GM21717 (cell line): ENCODE measurements around the gene ESD.
"Not testable (repeated sequence)": the region's sequence is repeated elsewhere in the genome, so short reads cannot be mapped to it uniquely, and the experiment has no call there.

ENCODE experiments used
- ATAC-seq: cut with Tn5 transposase; IDR thresholded peaks from one replicate; pipeline ENCODE4 v1.9.1; 2021; ENCODE audit warnings: mild to moderate bottlenecking, moderate library complexity; ENCODE audit not compliant: unreplicated experiment

The ESD gene, protein sequence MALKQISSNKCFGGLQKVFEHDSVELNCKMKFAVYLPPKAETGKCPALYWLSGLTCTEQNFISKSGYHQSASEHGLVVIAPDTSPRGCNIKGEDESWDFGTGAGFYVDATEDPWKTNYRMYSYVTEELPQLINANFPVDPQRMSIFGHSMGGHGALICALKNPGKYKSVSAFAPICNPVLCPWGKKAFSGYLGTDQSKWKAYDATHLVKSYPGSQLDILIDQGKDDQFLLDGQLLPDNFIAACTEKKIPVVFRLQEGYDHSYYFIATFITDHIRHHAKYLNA

DNA sequence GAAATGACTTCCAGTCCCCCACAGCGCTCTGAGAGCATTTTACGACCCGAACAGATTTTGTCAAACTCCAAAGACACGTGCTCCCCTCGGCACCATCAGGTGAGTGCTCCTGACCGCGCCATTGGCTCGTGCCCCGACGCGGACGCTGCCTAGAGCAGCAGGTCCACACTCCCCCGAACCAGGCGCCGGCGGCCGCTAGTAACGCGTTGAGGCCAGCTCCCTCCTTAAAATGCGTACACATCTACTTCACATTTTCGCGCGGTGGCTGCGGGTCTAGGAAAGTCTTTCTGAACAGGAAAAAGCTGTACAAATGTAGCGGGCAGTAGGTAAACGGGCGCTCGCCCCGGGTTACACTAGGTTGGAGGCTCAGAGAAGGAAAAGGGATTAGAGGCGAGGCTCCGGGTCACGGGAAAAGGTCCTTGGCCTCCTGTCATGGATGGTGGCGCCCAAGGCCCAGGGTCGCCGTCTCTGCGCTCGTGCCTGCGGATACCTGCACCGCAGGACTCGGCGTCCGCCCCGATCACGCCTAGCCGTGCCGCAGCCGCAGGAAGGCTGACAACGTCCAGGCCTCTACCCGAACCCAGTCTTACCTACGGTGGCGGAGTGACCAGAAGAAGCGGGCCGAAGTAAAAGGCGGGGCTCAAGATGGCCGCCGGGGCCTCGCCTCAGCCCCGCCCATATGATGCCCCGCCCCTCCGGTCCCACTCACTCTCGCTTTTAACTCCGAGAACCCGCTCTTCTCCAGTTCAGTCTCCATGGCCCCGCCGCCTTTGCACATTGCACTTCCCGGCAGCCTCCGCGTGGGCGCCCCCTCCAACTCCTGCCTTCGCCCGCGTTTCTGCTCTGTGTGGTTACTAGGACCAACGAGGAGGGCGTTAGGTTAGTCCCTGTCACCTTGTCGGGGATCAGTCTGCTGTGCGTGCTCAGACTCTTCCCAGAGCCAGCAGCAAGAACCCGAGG lies at the start of gene ESD:
TSS of gene ESD (minus strand) at position 647 of the 960 bp plus-strand sequence. CDS start 5,748 bp downstream, outside the sequence.
- ATAC-seq: peak; percentile 93

DNA sequence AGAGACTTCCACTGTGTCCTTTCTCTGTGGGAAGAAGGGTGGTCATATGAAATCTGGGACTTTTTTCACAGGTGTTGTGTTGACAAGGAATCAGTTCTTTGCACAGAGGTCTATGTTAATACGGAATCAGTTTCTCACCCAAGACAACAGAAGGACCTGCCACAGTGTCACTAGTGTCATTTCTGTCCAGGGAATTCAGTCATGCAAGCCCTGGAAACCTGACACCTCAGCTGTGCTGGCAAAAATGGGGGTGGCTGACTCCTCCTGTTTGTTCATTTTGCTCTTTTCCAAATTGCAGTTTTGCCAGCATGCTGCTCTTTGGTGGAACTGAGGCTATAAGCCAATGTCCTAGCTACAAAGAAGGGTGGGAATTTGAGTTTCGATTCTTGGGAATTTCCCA lies 49.8 kb upstream of the ESD start:
- ATAC-seq: no peak

DNA sequence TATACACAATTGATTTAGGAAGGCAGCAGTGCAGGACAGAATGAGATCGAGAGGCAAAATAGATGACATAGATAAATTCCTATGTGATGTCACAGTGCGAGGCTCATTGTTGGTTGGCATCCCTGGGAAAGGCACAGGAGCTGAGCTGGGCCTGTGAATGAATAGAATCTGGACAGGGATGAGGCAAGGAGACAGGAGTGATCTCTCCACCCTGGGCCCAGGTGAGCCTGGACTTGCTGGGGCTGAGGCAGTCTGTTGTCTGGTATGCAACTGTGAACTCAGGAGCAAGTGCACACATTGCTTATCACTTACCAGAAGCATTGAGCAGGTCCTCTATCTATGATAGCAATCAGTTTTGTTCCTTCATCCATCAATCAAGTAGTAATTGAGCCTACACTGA lies 48.2 kb upstream of the ESD start:
- ATAC-seq: no peak

DNA sequence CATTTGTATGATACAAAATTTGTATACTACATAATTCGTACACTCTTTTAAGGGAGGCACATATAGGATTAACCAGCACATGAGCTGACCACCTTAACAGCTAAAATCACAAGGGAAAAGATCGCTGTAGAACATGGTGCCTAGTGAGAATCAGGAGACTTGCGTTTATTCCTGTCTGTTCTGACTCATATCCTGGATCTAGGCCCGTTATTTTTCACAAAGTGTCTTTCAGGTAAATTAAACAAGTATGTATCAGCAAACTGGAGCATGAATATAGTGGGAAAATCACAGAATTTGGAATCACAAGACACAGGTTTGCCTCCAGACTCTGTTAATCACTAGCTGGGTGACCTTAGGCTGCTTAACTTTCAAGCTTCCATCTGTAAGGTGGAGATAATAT lies 47.5 kb upstream of the ESD start:
- no peak for ATAC-seq

DNA sequence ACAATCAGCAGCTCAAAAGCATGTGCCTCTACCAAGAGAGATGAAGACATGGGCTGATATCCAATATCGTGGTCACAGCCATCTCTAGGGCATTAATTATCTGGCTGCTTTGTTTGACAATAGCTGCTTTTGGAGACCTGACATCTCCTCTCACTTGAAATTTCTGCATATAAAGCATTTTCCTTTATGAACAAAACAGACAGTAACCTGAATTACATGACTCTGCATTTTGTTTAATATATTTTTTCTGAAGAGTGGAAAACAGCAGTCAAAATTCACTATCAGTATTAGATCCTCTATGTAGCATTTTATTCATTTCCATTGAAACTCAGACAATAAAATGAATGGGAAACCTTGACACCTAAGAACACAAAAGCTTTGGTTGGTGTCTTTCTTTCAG lies 42.4 kb upstream of the ESD start:
- no peak for ATAC-seq

DNA sequence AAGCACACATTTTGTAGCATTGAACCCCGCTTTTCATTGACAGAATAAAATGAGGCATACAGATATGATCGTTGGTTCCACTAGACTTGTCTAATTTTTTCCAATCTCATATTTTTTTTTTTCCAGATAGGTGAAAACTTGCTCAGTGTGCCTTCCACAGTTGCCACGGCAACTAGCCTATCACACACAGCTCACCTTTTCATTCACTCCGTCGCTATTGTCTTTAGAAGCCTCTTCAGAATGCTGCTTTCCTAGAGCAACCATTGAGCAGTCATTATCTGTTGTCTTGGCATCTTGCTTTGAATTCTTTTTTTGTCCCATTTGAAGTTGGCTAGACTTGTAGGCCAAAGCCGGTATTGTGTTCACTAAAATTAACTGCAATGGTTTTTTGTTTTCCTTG lies 37.7 kb upstream of the ESD start:
- no peak for ATAC-seq

DNA sequence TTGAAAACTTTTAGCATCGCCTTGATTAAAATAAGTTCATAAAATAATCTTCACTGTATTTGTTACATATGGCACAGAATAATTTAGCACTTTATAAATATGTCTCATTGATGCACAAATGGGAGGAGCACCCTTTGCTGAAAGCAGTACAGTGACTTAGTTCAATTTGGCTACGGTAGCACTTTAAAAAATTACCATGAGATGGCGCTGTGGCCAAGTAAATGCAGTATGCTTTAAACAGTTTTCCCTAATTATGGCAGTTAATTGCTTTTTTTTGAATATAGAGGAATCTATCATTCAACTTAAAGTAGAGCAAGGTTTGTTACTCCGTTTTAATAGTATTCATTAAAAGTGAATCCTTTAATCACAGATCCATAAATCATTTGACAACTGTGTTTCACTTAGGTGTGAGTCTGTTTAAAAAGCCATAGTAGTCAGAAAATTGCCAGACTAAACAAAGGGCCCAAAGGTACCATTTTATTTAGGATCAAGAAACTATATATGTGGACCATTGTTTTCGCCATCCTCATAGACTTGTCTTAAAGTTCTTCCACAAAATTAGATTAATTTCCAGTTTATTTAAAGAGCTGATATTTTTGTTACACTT lies 34.7 kb upstream of the ESD start:
- ATAC-seq: no peak

DNA sequence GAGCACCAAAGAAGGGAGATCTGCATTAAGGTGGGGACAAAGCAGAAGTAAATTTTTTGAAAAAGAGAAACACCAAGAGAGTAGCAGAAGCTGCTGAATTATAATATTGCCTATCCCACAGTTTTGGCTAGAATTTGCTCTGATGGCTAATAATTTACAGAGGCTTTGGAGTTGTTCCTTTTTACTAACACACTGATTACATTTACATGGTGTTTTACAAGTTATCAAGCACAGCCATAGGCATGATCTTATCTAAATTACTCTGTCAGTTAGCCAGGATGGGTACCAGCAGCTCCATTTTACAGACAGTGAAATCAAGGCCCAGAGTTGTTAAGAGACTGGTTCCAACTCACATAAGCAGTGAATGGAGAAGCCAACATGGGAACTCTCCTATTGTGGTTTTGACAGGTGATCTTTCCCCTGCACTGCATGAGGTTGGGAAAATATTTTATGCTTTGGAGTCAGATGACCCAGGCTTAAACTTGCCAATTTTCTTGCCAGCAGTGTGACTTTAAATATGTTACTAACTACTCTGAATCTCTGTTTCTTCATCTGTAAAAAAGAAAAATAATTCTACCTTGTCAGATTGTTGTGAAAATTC lies 33.5 kb upstream of the ESD start:
- ATAC-seq: no peak

DNA sequence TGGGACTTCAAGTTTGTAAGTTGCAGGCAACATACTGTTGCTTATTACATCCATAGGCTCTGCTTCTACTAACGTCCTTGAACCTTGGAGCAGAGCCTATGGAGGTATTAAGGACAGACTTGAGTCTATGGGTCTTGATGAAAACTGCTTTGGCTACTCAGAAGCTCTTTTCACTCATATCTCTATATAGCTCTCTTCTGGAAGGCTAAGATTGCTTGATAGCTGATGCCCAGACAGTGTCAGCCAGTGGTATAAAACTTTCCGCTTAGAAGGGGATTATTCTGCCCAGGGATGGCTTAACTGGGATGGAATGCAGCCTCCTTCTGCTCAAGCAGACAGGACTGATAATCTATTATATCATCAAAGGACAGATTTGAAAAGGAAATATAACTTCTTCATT lies 25.6 kb upstream of the ESD start:
- ATAC-seq: no peak

DNA sequence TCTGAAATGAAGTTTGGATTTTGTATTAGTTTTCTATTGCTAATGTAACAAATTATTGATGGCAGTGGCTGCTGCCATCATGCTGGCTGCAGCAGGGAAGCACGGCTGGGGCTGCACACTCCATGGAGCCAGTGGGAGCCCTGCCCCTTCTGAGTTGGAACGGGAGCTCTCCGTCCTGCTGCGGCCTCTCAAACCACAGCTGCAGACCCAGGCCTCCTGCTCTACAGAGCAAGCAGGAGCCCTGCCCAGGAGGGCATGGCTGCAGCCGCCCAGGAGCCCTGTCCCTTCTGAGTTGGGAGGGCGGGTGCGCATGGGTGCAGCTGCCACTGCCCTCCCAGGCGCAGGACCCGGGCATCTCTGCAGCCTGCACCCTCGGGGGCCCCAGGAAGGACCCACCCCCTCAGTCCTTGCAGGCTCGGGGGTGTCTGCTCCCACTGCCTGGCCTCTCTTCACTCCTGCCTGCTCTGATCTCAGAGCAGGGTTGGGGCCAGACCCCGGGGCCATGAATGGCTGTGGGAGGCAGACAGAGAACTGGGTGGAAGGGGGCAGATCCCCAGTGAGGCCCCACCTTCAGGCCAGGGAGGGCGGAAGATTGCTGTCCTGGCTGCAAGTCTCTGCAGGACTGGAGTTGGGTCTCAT lies 21.0 kb upstream of the ESD start:
- no peak for ATAC-seq

DNA sequence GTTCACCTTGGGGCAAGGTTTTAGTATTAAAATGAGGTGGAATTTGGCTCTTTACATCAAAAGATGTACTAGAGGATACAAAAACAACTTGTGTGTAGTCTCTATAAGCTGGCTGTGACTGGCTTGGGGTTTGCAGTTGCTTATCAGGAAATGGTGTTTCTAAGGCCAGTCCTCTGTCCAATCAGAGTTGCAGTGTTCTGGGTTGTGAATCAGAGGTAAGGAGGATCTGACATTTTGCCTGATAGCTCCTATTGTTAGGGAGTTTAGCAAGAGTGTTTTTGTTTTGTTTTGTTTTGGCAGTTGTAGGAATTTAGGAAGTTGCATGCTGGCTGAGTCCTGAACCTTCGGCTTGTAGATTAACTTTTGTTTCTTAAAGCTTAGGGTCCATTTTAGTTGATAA lies 20.1 kb upstream of the ESD start:
- no peak for ATAC-seq

DNA sequence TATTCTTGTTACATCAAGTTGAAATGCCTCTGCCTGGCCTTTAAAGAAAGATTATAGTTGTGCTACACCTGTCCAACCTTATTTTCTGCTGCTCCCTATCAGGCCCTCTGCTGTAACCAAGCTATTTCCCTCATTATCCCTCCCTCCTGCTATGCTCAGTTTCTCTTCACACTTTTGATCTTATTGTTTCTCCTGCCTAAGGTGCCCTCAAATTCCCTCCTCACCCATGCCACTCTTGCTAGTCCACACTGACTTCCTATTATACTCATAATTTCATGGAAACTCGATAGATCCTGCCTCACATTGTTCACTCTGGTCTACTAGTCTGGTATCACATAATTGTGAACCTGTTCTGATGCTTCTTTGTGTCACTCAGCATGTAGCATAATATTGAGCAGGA lies 19.4 kb upstream of the ESD start:
- ATAC-seq: no peak

DNA sequence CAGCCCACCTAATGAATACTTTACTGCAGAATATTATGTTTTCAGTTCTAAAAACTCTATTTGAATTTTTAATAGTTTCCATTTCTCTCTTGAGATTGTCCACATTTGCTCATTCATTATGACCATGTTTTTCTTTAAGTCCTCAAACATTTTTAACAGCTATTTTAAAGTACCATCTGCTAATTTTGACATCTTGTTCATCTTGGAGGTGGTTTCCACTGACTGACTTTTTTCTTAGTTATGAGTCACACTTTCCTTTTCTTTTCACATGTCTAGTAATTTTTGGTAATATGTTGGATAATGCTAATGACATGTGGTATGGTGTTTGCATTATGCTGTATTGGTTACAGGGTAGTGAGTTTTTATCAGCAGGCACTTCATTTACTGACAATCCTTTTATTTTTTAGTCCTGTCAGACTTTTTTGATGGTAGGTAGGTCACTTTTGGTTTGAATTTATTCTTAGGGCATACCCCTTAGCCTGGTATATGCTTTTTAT lies 15.4 kb upstream of the ESD start:
- ATAC-seq: no peak

DNA sequence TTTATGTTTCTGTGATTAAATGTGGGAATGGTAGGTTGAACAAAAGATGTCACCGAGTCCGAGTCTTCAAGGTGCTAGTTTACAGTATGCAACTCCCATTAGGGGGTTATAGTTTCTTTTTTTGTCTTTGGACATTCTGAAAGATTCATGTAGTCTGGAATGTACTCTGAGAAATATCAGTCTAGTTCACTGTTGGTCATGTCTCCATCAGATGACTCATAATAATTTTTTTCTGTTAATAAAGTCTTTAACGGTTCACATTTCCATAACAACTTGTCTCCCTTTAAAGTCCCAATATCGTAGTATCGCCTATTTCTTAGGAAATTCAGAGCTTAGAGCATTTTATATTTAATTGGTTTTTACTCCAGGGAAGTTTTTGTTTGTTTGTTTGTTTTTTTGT lies 13.5 kb upstream of the ESD start:
- no peak for ATAC-seq

DNA sequence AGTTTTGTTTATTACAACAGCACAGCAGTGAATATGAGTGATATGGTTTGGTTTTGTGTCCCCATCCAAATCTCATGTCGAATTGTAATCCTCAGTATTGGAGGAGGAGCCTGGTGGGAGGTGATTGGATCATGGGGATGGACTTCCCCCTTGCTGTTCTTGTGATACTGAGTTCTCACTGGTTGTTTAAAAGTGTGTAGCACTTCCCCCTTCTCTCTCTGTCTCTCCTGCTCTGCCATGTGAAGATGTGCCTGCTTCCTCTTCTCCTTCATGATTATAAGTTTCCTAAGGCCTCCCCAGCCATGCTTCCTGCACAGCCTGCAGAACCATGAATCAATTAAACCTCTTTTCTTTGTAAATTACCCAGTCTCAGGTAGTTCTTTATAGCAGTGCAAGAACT lies 8.0 kb upstream of the ESD start:
- ATAC-seq: not testable (repeated sequence)

DNA sequence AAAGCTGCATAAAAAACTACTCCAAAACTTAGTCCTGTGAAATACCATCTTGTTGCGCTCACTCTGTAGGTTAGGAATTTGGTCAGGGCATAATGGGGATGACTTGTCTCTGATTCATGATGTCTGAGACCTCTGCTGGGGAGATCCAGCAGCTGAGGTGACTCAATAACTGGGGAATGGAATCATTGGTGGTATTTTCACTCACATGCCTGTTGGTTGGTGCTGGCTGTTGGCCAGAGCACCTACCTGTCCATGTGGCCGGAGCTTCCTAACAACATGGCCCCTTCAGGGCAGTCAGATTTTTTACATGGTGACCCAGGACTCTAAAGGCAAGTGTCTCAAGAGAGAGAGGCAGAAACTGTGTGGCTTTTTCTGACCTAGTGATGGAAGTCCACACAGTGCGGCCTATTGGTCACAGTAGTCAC lies 7.4 kb upstream of the ESD start:
- ATAC-seq: no peak

DNA sequence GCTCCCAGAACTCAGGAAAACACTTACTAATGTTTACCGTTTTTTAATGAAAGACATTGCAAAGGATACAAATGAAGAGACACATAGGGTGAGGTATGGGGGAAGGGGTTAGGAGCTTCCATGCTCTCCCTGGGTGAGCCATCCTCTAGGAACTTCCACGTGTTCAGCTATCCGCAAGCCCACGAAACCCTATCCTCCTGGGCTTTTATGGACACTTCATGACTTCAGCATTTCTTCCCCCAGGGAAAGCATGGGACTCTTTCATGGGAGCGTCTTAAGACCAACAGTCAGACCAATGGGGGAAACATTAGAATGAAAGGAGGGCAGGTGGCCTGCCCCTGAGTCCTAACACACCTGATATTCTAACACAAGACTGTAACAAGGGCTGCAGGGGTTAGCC lies 6.6 kb upstream of the ESD start:
- no peak for ATAC-seq

DNA sequence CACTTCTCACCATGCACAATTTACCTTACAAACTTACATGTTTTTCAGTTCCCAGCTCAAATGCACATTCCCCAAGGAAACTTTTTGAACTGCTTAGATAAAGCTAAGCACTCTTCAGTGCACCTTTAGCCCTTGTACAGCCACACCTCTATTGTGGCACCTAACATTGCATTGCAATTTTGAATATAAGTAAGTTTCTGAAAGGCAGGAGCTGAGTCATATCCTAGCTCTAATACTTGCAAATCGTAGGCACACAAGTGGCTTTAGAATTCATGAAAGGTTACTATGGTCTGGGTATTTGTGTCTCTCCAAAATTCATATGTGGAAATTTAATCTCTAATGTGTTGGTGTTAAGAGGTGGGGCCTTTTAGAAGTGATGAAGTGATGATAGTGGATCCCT lies 4.9 kb upstream of the ESD start:
- no peak for ATAC-seq

DNA sequence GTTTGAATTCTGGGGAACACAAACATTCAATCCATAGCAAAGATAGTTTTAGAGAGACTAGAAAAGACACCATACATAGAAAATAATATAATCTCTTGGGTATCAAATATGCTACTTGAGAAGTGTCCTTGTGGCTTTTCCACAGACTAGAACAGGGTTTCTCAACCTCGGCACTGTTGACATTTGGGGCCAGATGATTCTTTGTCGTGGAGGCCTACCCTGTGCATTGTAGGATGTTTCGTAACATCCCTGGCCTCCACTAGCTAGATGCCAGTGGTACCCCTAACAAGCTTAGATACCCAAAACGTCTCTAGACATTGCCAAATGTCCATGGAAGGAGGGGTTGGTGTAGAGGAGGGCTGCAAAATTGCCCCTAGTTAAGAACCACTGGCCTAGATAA lies 2.2 kb upstream of the ESD start:
- no peak for ATAC-seq

DNA sequence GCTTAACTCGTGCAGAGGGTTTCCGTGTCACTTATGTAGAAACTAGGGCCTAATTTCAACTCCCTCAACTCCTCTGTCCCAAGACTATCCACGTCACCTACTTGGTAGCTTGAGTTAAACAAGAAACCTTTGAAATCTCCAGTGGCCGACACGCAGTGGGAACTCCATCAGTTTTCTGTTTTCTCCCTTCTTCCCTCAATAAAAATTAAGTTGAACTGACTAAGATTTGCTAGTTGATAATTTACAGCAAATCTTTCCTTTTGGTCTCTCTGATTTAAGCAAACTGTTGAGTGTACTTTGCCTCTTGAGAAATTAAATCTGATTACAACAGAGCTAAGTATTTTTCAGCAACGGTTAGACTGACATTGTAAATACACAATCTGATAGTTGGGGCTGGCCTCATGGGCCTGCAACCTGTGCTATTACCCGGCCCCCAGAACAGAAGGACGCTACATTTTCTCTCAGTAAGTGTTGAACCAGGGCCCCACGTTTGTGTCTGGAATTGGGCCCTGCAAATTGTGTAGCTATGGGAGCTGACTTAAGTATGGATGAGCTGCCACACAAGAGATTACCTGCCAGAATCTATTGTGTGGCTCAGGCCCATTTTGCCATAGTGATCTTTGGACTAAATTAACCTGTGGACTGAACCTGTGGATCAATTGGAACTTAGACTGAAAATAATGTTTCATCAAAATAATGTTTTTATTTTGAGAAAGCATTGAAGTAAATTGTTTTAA lies 708 bp upstream of the ESD start:
- ATAC-seq: no peak
